Hippocampal formation (tissue), 2 donors: ENCODE data around the gene FGR.
"Not testable (repeated sequence)": the region's sequence is repeated elsewhere in the genome, so short reads cannot be mapped to it uniquely, and the experiment has no call there.

Experiments used
- DNase-seq, 2 donors: peaks; one replicate each; lab custom pipeline; 2025; lab: John Stamatoyannopoulos, UW

Gene FGR

GRCh38 chr1:27634985-27635367, at the start of gene FGR:
TSS of gene FGR (minus strand) at chr1:27635185. CDS start at chr1:27623916, 11,269 bp downstream.
- DNase-seq, result no peak

DNA sequence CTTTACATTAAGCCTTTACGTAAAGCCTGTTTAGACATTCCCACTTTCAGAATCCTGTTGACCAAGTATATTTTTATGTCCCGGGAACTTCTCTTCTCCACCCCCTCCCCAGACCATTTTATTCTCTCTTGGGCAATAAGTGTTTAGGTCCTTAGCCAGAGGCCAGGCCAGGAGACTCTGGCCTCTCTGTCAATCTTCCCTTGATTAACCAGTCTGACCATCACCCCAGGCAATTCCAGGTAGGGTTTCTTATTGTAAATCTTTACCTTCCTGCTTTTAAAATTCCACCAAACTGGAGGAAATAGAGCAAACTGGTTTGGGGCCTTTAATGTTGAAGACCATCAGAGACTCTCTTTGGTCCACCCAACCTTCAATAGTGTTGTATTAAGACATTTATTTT, 49.2 kb upstream of the FGR start:
- DNase-seq, result no peak

- peak in 1 of 2 donors; percentile 48 for DNase-seq
These were observed 47.5 kb upstream of the FGR start for GRCh38 chr1:27682351-27682944.

DNA sequence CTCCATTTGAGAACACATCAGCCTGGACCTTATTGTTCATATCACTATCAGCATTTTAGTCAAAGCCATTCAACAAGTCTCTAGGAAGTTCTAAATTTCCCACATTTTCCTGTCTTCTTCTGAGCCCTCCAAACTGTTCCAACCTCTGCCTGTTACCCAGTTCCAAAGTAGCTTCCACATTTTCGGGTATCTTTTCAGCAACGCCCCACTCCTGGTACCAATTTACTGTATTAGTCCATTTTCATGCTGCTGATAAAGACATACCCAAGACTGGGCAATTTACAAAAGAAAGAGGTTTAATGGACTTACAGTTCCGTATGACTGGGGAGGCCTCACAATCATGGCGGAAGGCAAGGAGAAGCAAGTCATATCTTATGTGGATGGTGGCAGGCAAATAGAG, 46.6 kb upstream of the FGR start:
- DNase-seq, result not testable (repeated sequence)

DNA sequence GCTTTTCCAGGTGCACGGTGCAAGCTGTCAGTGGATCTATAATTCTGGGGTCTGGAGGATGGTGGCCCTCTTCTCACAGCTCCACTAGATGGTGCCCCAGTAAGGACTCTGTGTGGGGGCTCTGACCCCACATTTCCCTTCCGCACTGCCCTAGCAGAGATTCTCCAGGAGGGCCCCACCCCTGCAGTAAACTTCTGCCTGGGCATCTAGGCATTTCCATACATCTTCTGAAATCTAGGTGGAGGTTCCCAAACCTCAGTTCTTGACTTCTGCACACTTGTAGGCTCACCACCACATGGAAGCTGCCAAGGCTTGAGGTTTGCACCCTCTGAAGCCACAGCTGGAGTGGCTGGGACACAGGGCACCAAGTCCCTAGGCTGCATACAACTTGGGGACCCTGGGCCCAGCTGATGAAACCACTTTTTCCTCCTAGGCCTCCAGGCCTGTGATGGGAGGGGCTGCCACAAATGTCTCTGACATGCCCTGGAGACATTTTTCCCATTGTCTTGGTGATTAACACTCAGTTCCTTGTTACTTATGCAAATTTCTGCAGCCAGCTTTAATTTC, 45.3 kb upstream of the FGR start:
- not testable (repeated sequence) for DNase-seq

GRCh38 chr1:27678747-27679146, 43.8 kb upstream of the FGR start:
- DNase-seq, result no peak

- no peak for DNase-seq
These were observed 41.4 kb upstream of the FGR start for GRCh38 chr1:27676410-27676809.

- no peak for DNase-seq
These were observed 37.7 kb upstream of the FGR start for GRCh38 chr1:27672750-27673112.

DNA sequence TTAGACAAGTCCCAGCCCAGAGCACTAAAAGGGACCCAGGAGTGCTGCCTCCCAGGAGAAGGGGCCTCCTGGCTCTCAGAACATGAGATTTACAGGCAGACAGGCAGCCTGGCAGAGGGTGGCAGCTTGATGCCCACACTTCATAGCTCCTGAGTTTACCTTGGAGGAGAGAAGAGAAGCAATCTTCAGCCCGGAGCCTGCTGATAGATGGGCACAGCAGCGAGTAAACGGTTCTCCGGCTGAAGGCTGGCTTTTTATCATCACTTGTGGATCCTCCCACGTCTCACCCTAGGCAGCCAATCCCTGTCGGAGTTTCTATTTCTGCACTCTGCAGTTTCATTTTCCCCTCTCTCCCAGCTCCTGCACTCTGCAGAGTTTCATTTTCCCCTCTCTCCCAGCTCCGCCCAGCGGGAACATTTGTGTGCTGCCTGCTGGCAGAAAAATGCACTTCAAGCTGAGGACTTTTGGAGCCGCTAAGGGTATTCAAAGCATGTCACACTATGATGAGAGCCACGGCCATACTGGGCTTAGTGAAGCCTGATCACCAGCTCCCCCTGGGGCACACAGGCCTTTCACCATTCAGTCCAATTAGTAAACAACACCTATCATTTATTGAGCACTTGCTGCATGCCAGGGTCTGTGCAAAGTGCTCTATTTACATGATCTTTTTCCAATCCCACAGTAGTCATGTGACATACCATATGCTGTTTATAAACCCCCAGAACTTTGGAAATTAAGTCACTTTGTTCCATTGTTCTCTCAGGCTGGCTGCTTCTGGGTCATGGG, 37.2 kb upstream of the FGR start, which contains the start of gene IFI6:
TSS of gene IFI6 (minus strand) at position 229 of the 786 bp plus-strand sequence. CDS start 2,878 bp downstream, outside the sequence.
- DNase-seq, result peak; percentile 86 to 97

DNA sequence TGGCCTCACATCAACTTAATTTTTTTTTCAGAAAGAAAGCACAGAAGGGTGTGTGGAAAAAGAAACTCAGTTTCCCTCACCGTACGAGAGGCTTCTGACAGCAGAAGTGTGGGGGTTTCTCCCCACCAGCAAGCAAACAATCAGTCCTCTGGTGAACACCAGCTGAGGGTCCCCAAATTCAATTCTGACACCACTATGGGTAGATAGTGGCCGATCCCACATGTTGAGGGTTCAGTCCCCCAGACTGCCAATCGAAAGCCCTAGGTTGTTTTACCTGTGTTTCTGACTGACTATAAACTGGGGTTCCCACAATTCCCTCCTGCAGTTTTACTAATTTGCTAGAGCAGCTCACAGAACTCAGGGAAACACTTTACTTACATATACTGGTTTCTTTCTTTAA, 34.9 kb upstream of the FGR start:
- DNase-seq, result no peak

DNA sequence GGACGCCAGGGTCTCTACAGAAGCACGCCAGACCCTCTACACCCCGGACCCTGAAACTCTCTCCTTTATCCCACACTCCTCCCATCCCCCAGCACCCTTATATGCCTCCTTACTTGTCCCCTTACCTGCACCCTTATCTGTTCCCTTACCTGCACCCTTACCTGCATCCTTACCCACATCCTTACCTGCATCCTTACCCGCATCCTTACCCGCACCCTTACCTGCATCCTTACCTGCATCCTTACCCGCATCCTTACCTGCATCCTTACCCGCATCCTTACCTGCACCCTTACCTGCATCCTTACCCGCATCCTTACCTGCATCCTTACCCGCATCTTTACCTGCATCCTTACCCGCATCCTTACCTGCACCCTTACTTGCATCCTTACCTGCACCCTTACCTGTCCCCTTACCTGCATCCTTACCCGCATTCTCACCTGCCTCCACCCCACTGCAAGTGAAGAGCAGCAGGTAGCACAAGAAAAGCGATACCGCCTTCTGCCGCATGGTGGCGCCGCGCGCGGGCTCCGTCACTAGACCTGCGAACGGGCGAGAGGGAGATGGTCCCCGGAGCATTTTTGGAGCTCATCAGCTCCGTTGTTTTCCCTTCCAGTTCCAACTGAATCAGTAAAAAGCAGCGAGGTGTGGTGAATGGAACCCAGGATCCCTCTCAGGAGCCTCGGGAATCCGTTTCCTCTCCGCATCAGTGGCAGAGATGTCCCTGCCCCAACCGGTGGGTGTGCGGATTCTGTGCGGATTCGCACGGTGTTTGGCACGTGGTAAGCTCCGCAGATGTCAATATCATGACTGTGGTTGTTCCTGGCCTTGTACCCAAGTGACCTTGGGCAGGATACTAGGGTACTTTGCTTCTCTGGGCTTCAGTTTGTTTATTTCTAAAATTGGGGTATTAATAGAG, 34.1 kb upstream of the FGR start:
- DNase-seq, result peak in 1 of 2 donors; percentile 38

DNA sequence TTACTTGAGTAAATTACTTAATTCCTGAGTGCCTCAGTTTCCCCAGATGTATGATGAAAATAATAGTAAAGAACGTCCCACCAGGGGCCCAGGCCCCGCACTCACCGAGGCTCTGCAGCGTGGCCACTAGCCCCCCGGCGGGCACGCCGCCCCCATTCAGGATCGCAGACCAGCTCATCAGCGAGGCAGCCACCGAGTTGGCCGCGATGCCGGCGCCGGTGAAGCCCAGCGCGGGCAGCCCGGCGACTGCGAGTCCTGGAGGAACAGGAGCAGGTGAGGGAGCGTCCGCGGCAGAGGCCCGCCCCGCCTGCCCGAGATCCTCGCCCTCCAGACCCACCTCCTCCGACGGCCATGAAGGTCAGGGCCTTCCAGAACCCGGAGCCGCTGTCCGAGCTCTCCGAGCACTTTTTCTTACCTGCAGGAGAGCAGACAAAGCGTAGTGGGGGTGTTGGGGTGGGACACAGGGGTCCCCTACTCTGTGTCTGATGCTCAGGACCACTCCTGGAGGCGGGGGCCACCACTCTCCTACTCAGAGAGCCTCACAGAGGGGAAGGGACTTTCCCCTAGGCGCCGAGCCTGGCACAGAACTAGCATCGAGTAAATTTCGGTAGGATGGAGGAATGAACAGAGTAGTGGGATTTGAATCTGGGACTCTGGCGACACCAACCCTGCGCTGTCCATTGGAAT, 33.3 kb upstream of the FGR start:
- no peak for DNase-seq

GRCh38 chr1:27666791-27667254, 31.8 kb upstream of the FGR start:
- DNase-seq, result no peak

- DNase-seq, result no peak
These were observed 31.3 kb upstream of the FGR start for GRCh38 chr1:27666294-27666693.

DNA sequence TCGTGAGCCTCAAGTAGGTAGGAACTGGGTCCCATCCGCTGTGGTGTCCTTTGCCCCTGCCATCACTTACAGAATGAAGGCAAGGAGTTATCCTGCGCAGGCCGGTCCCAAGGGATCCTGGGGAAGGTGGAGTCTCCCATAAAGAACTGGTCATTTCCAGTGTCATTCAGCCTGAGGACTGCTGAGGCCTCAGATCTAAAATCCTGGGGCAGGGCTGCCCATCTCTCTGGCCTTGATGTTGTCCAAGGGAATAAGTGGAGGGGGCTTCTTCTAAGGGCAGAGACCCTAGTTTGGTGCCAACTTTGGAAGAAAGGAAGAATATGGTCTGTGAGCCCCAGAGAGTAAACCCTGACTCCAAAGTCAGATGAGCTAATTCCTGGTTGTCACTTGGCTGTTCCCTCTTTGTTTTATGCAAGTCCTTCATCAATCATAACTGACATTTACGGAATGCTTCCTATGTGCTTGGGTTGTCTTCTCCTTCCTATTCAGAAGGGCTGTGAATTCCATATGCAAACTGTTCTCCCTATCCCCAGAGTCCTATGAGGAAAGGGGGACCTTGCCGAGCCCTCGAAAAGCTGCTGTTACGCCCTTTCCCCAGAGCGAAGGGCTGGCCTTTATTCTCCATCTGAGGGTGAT, 30.1 kb upstream of the FGR start:
- no peak for DNase-seq

- no peak for DNase-seq
These were observed 29.3 kb upstream of the FGR start for GRCh38 chr1:27664291-27664690.

GRCh38 chr1:27662707-27663393, 27.9 kb upstream of the FGR start:
- DNase-seq, result peak; percentile 69 to 76

DNA sequence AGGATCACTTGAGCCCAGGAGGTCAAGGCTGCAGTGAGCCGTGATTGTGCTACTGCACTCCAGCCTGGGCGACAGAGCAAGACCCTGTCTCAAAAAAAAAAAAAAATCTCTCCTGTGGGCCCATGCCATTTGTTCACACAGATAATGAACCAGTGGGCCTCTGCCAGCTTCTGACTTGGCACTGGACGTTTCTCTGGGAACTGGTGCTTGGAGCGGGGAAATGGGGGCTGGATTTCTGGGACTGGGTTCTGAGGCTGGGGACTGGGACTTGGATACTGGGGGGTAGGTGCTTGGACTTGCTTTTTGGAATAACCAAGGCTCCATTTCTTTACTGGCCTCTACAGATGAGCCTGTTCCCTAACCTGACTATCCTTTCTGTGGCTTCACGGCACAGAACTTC, 27.3 kb upstream of the FGR start:
- no peak for DNase-seq

DNA sequence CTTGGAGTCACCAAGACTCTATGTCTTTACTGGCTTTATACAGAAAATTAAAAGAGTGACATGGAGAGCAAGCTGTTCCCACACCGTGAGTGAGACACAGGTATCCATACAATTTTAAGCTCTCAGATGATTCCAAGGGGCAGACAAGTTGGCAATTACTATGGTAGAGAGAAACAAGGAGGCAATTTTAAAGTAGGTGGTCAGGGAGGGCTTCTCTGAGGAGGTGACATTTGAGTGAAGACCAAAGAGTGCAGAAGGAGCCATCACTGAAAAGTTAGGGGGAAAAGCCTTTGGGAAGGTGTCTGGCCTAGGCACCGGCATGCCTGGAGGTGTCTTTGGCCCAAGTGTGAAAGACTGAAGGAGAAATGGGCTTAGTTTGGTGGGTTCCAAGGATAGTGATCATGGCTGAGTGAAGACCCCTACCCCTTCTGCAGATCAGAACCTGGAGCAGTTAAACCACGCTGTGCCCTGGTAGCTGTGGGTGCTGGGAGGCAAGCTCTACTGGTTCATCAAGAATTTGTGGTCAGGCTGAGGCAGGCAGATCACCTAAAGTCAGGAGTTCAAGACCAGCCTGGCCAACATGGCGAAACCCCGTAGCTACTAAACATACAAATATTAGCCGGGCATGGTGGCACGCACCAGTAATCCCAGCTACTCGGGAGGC, 26.6 kb upstream of the FGR start:
- no peak for DNase-seq
